Endothelial cell of umbilical vein (primary cell): ENCODE data around the gene APBA3.

ENCODE experiments used
- CTCF ChIP-seq, 2 donors: IDR thresholded peaks; 1 replicate in 1 of 2; 2 replicates in 1 of 2; pipeline ENCODE4 v1.5.1; 2011; ENCODE audit warnings: low read length in 2 of 2, mild to moderate bottlenecking in 2 of 2, moderate library complexity in 2 of 2, control low read depth in 1 of 2, inconsistent platforms in 1 of 2, low read depth in 1 of 2; ENCODE audit not compliant: insufficient read depth in 1 of 2; ENCODE audit errors: extremely low read depth in 1 of 2
- EZH2 ChIP-seq: IDR thresholded peaks from 2 replicates; pipeline ENCODE4 v1.6.1; 2012; ENCODE audit warnings: borderline replicate concordance, low read depth, mild to moderate bottlenecking, moderate library complexity, low read length, inconsistent platforms; ENCODE audit not compliant: severe bottlenecking
- FOS ChIP-seq: IDR thresholded peaks from 2 replicates; pipeline ENCODE4 v1.6.1; 2011; ENCODE audit warnings: mild to moderate bottlenecking, low read length, moderate library complexity, borderline replicate concordance; ENCODE audit not compliant: insufficient read depth
- GATA2 ChIP-seq: IDR thresholded peaks from 2 replicates; pipeline ENCODE4 v1.7.0; 2011; ENCODE audit warnings: low read depth, mild to moderate bottlenecking, moderate library complexity, mixed read lengths, low read length; ENCODE audit not compliant: insufficient read length, insufficient read depth
- JUN ChIP-seq: IDR thresholded peaks from 2 replicates; pipeline ENCODE4 v1.6.1; 2011; ENCODE audit warnings: borderline replicate concordance, low read depth; ENCODE audit not compliant: insufficient read length, insufficient read depth
- MYC ChIP-seq: IDR thresholded peaks from one replicate; pipeline ENCODE4 v1.6.1; 2011; ENCODE audit warnings: mild to moderate bottlenecking, low read depth, low read length
- POLR2A ChIP-seq: IDR thresholded peaks from 2 replicates; pipeline ENCODE4 v1.6.1; 2012; ENCODE audit warnings: low read depth, mild to moderate bottlenecking, control low read depth, low read length
- POLR2AphosphoS5 ChIP-seq: IDR thresholded peaks from 2 replicates; pipeline ENCODE4 v1.6.1; 2012; ENCODE audit warnings: low read depth, mild to moderate bottlenecking, control low read depth, low read length, moderate library complexity; ENCODE audit not compliant: insufficient read depth
- TF ChIP-seq, protein P1 (sequence below): IDR thresholded peaks from 2 replicates; pipeline ENCODE4 v1.6.1; 2011; ENCODE audit not compliant: insufficient read depth, insufficient read length

- no peak for TF ChIP-seq CTCF (IDR thresholded peaks at IDR 0.05; ENCODE audit: extremely low read depth in 1 of 2, insufficient read depth in 1 of 2, low read depth in 1 of 2, low read length in 2 of 2)
- TF ChIP-seq POLR2A = no peak
- no peak for TF ChIP-seq EZH2
- TF ChIP-seq, protein P1, sequence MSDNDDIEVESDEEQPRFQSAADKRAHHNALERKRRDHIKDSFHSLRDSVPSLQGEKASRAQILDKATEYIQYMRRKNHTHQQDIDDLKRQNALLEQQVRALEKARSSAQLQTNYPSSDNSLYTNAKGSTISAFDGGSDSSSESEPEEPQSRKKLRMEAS = no peak
- TF ChIP-seq POLR2AphosphoS5 = no peak
- no peak for TF ChIP-seq JUN
- no peak for TF ChIP-seq MYC
- TF ChIP-seq FOS = no peak
- no peak for TF ChIP-seq GATA2
Observed at GRCh38 chr19:3803114-3803888, 41.8 kb upstream of the APBA3 start.
